ENCODE data around the gene NIT2.
"Not testable (repeated sequence)": the region's sequence is repeated elsewhere in the genome, so short reads cannot be mapped to it uniquely, and the experiment has no call there.

The NIT2 gene

DNA sequence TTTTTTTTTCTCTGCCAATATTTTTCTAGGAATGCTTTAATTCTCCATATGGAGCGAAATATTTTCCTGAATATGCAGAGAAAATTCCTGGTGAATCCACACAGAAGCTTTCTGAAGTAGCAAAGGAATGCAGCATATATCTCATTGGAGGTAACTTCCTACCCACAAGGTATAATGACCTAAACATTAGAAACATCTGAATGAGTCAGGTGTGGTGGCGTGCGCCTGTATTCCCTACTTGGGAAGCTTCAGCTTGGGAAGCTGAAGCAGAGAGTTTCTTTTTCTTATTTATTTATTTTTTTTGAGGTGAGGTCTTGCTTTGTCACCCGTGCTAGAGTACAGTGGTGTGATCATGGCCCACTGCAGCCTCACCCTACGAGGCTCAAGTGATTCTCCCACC is 5.2 kb downstream of the NIT2 start:
- no peak for FAIRE-seq

DNA sequence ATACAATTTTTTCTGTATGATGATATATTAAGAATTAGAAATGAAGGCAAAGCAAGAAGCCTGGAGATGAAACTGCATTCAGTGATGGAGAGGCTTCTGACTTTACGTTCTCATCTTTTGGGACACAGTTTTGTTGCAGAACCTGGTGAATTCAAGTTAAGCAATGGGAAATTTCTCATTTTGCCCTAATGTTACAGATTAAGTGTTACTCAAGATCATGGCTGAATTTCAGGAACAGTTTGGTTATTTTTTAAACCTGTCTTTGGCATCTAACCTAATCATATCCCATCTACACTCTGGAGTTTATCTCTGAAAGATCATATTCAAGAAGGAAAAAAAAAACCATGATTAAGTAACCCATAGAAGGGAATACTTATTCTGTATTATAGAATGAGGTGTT is 6.0 kb downstream of the NIT2 start:
- no peak for FAIRE-seq

DNA sequence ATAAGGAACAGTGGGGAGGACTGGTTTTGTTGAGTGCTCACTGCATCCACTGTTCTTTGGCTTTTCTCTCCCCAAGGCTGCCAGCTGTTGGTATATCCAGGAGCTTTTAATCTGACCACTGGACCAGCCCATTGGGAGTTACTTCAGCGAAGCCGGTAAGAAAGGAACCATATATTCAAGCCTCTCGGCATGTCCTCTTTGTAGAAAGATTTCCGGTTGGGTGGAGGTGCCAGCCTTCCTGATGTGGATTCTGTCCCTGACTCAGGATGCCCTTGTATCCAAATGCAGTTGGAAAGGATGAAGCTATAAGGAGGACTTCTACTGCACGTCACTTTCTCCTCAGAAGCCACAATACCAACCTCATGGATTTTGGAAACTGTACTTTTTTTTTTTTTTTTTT is 14.2 kb downstream of the NIT2 start:
- no peak for FAIRE-seq

DNA sequence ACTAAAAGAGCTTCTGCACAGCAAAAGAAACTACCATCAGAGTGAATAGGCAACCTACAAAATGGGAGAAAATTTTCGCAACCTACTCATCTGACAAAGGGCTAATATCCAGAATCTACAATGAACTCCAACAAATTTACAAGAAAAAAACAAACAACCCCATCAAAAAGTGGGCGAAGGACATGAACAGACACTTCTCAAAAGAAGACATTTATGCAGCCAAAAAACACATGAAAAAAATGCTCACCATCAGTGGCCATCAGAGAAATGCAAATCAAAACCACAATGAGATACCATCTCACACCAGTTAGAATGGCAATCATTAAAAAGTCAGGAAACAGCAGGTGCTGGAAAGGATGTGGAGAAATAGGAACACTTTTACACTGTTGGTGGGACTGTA is 17.2 kb downstream of the NIT2 start:
- FAIRE-seq: not testable (repeated sequence)

DNA sequence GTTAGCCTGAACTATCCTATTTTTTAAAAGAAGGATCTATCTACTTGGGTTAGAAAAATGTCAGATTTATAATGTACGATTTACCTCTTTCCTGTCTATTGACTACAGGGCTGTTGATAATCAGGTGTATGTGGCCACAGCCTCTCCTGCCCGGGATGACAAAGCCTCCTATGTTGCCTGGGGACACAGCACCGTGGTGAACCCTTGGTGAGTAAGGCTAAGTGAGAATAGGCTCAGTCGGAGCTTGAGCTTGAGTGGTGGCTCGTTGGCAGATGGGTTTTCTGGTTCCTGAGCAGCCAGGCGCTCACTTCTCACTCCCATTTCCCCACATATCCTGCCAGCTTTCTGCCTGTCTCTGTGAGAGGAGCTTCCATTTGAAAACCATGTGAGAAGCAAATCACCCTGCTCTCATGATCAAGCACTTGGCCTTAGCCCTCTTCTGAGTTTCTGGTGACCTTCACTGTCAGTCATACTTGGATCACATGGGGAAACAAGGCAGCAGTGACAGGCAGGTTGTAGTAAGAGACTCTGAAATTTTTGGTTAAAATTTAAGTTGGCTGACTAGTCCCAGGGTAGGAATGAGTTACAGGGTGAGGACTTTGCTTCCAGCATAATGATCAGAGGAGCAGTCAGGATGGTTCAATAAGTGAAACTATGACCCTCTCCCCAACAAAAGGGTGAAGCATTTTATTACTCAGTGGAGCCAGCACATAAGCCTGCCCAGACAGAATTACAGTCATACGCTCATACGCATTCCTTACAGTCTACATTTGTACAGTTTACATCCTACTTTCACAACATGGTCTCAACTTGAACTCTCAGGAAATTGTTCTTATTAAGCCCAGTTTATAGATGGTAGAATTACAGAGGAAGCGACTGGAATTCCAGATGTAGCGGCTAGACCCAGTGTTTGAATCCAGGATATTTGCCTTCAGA is 18.0 kb downstream of the NIT2 start:
- FAIRE-seq: no peak

DNA sequence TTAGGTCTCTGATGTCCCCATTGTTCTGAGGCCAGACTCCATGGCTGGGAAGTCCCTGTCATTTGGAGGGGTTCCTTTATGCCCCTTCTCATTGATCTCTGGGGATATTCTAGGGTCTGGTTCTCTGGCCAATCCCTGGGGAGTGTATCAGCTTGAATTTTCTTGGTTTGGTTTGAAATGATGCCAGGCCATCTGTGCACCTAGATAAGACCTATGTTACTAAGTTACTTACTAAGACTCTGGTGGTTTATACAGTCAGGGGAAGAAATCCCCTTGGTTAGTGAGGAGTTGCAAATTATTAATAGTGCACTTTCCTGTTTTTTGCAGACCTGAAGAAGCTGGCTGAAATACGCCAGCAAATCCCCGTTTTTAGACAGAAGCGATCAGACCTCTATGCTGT is 20.3 kb downstream of the NIT2 start:
- no peak for FAIRE-seq

DNA sequence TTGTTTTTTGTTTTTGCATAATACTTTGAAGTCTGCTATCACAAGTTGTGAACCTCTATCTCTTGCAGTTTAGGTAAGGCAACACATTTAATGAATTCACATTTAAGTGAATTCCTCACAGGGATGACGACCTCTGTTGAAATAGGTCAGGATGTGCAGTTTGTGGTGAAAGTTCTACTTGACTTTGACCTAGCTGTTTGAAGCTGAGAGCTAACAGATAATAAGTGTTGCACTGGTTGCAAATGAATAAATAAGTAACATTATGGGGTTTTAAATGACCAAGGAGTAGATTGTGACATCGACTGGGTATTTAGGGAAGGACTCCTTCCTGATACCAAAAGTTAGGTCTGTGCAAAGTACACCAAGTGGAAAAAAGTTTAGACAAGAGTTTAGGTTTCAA is 23.9 kb downstream of the NIT2 start:
- FAIRE-seq: no peak

DNA sequence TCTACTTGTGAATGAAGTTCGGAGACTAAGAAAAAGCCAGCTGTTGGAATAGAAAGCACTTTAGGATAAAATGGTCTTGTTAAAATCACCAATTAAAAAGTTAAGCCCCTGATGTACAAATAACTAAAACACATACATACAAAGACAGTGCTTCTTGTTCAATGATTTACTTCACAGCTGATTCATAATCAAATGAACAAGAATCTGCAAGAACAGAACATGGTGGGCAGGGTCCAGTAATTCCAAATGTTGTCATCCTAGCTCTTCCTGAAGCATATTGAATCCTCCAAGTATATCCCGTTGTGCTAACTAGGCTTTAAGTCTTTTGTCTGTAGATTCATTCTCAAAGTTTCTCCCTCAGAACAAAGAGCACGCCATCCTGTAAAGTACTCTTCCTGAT is 24.5 kb downstream of the NIT2 start:
- no peak for FAIRE-seq

DNA sequence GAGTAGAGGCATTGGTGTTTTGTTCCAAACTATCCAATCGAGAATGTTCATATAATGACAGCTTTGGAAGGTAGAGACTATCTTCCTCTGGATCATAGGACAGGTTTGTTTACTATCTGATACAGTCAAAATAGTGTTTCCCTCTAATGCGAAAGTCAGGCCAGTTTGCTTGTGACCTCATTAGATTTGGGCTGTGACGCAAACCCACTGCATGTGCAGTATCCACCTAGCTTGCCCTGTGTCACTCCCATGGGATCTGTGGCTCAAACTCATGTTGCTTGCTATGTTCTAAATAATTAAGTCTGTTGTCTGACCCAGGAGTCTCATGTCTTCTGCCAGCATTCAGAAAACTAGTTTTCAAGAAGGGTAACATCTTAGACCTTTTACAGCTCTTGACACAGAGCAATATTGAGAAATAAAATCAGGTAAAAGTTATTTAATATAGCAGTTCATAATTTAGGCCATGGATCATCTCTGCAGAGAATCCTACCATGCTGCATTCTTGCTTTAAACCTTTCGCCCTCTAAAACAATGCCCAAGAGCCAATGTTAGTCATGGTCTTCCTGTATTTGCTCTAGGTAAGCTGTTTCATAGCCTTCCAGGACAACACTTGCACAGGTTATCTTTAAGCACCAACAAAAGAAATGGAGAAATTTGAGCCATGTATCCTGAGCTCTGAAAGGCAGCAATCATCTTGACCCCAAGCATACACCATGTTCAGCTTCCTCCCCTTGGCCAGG is 26.4 kb downstream of the NIT2 start:
- FAIRE-seq: no peak

DNA sequence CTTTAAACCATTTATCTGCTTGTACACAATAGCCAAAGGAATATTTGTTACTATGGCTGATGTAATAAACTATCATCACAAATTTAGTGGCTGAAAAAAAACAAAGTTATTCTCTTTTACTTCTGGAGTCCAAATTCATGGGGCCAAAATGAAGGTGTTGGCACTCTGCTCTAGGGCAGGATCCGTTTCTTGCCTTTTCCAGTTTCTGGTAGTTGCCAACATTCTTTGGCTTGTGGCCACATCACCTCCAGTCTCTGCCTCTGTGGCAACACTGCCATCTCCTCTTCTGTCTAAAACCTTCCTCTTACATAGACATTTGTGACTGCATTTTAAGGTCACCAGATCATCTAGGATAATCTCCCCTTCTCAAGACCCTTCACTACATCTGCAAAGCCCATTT is 27.3 kb downstream of the NIT2 start:
- FAIRE-seq: no peak

DNA sequence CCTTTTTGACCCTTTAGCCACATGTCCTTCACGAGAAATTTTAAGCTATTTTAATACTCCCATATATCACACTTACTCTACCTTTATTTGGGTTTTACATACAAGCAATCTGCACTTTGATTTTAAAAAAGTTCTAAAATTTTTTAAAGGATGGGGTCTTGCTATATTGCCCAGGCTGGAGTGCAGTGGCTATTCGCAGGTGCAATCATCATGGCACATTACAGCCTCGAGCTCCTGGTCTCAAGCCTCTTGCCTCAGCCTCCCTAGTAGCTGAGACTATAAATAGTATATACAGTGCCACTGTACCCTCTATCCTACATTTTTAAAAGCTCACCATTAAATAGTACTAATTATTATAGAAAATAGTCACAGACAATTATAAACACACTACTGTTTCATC is 29.9 kb downstream of the NIT2 start:
- no peak for FAIRE-seq

DNA sequence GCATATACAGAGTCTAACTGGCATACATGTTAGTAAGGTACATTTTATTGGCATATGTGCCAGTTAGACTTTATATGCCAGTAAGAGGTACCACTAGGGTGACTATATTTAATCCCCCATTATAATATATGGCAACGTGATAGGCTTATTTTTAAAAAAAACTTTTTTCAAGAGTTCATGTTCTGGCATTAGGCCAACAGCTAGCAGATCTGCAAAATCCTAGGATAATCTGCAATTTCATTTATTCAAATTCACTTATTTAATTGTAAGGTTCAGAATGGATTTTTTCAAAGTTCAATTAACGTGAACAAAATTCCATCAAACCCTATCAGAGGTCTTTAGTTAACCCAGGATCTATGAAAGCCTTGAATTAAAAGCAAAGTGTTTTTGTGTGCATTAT is 31.9 kb downstream of the NIT2 start:
- peak; percentile 36 for FAIRE-seq

DNA sequence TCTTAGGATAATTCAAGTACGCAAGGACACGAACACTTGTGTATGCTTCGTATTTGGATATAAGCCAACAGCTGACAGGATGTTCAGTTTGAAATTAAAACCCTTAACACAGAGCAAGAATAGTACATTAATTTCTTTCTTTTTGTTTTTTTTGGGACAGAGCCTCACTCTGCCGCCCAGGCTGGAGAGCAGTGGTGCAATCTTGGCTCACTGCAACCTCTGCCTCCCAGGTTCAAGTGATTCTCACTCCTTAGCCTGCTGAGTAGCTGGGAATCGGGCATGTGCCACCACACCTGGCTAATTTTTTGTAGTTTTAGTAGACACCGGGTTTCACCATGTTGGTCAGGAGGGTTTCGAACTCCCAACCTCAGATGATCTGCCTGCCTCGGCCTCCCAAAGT is 33.9 kb downstream of the NIT2 start:
- FAIRE-seq: no peak

DNA sequence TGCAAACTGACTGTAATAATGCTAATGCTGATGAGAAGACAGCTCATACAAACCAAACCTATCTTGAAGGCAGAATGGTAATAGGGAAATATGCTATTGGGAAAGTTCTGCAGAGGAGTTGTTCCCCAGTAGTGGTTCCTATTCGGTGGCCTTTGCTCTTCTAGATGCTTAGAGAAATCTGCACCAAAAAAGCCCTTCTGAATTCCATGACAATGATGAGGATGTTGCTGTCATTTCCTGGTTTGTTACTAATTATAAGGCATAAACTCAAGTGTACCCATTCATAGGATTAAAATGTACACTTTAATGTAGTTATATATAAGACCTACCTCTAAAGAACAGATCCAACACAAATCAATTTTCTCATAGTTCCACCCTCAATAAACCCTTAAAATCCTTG is 36.2 kb downstream of the NIT2 start:
- no peak for FAIRE-seq

DNA sequence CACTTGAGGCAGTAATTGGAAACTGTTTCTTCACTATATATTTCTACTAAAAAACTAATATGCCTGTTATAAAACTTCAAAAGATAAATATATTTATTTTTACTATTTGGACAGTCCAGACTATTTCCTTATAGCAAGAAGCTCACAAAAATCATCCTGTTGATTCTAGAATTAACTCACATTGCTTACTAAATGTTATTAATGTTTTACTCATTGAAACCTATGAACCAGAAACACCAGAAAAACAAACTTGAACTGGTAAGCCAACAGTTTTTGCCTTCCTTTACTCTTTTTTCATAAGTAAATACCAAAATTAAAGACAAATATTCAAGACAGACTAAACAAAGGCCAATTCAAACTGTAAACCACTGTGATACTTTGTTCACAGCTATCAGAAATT is 40.0 kb downstream of the NIT2 start:
- no peak for FAIRE-seq

DNA sequence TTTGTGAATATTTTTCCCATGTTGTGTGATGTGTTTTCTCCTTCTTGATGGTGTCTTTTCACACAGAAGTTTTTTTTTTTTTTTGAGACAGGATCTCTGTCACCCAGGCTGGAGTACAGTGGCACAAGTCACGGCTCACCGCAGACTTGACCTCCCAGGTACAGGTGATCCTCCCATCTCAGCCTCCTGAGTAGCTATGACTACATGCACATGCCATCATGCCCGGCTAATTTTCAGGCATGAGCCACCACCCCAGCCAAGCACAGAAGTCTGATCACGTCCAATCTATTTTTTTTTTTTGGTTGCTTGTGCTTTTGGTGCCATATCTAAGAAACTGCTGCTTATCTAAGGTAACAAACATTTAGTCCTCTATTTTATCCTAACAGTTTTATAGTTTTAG is 41.7 kb downstream of the NIT2 start:
- FAIRE-seq: no peak

DNA sequence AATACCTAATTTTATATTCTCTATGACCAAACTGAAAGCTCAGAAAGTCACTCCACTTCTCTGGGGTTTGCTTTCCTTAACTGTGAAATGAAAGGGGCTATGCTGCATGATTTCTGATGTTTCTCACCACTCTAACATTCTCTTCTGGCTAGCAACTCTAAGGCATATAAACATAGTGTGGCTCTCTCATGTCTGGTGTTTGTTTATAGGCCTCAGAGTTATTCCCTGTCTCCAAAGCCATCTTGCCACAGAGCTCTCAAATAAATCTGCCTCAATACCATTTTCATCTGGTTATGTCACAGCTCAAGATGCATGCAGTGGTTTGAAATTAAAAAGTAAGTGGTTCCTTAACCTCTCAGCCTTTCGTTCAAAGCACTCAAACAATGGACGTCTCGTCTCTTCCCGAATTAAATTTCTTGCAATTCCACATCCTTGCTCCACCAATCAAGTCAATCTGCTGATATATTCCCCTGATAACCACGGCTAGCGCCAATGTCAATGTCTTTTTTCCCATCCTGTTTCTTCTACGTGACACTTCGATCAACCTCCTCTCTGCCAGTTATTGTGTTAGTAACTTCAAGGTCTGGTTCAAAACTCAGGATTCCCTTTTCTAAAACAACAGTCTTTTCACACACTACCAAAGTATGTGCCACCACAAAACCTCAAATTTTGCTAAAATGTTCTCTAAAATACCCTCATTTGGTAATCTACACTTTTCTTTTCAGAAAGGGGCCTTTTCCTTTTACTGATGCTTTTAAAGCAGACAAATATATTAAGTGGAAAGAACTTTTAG is 50.4 kb downstream of the NIT2 start:
- FAIRE-seq: no peak

DNA sequence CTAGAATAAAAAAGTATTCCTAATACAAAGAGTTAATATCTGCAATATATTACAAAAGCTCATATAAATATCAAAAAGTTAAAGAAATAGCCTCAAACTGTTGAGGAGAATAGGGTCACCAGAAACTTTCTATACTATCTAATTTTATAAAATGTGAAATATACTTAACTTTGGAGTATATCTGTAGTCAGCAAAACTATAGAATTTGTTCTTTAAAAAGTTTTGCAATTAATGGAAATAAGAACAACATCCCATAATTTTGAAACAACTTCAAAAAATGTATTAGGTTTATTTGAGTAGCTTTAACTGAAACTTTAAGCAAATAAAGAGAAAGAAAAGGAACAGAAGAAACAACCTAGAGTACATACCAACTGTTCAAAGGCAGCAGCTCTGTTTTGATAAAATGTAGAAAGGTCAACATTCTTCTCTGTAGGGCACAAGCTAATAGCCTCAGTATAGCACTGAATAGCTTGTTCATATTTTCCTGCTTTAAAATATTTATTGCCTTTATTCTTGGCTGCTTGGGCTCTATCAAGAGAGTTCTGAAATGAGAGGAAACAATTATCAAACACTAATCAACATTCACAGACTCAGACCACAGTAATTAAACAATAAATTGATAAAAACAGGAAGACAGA is 52.0 kb downstream of the NIT2 start:
- FAIRE-seq: peak; percentile 76

DNA sequence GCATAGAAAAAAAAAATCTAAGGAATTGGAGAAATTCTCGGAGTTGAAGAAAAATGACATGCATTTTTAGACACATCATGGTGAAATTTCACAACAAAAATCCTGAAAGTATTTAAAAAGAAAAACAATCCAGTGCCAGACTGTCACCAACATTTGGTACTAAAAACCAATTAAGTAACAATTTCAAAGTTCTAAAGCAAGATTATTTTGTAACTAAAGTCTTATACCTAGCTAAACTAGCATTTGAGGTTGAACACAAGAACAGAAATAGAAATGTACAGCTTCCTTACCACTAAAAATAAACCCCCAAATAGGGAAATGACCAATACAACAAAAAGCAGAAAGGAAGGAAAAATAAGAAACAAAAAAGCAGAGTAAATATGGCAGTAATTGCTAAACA is 54.5 kb downstream of the NIT2 start:
- FAIRE-seq: no peak

DNA sequence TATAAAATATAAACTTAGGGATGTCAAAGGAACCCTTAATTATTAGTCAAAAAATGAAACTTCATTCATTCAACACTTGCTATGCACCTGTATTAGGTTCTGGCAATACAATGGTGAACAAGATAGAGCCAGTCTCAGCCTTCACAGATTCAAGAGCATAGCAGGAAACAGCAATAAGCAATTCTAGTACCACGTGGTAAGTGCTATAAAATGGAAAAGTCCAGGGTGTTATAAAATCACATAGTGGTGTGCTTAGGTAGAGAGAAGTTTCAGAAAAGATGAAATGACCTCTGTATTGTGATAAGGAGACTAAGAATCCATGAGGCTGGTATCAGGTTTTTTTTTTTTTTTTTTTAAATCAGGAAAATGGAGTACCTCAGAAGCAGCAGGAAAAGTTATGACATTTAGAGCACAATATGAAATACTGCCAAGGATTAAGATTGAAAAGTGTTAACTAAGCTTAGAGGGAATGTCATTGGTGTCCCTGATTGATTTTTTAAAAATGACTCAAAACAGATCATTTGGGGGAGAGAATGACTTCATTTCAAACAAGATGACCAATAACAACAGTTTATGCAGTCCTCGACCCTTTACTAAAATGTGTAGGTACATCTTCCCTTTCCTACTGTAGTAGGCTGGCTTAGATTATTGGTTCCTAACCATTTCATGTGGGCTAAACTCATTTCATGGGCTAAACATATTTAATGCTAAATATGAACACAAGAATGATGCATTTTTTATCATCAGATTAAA is 61.3 kb downstream of the NIT2 start:
- no peak for FAIRE-seq

DNA sequence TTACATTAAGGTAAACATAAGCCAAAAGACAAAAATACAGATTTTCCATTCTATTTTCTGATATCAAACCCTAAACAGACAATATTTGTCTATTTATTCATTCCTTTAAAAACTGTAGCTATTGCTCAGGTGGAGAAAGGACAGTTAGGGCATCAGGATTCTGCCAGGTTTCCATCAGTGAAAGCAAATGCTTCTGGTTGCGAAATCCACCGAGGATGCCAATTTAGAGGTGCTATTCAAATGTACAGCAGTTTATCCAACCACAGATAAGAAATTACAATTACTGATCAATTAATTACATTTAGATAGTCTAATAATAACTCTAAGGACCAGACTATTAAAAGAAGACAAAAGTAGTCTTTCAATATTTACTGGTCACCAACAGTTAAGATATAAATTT is 62.4 kb downstream of the NIT2 start:
- FAIRE-seq: no peak

DNA sequence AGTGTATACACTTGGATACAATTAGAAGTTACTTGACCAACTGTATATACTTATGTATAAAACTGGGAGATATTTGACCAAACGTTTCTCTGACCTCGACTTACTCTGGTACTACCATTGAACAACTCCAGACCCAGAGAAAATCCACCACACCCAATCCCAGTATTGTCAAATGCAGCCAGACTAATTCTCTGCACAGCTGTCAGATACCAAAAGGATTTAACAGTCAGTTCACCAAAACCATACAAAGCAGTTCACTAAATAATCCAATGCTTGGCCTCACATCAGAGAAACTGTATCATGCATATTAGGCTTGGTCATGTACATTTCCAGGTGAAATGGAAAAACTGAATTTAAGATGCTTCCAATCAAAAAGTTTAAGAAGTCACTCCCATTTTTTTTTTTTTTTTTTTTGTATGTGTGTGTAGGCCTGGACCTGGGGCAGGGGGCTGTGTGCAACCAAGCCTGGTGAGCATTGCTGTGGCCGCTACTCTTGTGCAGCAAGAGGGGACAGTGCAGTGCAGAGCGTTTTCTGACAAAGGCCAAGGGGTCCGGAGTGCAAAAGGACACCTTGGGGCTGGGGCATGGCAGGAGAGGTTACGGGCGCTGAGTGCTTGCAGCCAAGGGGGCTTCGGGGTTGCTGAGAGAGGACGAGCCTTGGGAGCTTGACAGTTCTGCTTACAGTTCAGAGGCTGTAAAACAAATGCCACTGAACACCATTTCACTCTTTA is 64.9 kb downstream of the NIT2 start:
- FAIRE-seq: no peak
